Measurements from ENCODE around the gene ARPC2.
A peak's percentile ranks its signal among the peaks of the same experiment; 100 is the strongest.

ARPC2 gene

GRCh38 chr2:218256612-218257350, 39.8 kb downstream of the ARPC2 start:
- DNase-seq, result no peak

GRCh38 chr2:218257390-218257981, 40.5 kb downstream of the ARPC2 start:
- peak; percentile 45 for DNase-seq

GRCh38 chr2:218259099-218259961, 42.3 kb downstream of the ARPC2 start:
- DNase-seq, result no peak

- DNase-seq, result no peak
Measured at GRCh38 chr2:218260166-218260565, 43.2 kb downstream of the ARPC2 start.

GRCh38 chr2:218260742-218261422, 43.9 kb downstream of the ARPC2 start, which contains the start of gene GPBAR1:
Gene GPBAR1 (plus strand): TSS chr2:218261015. CDS start chr2:218262725, 1,710 bp downstream.
- DNase-seq, result no peak

GRCh38 chr2:218261423-218262236, 44.6 kb downstream of the ARPC2 start:
- no peak for DNase-seq

- DNase-seq, result no peak
Measured at GRCh38 chr2:218262237-218262600, 45.2 kb downstream of the ARPC2 start.

- DNase-seq, result no peak
Measured at GRCh38 chr2:218262631-218263586, 45.9 kb downstream of the ARPC2 start.

- DNase-seq, result no peak
Measured at GRCh38 chr2:218263817-218264641, 47.0 kb downstream of the ARPC2 start.

GRCh38 chr2:218264773-218265561, 48.0 kb downstream of the ARPC2 start:
- DNase-seq, result no peak

GRCh38 chr2:218265626-218266025, 48.6 kb downstream of the ARPC2 start:
- no peak for DNase-seq

- DNase-seq, result no peak
Measured at GRCh38 chr2:218266316-218266979, 49.5 kb downstream of the ARPC2 start.

GRCh38 chr2:218267259-218267658, 50.3 kb downstream of the ARPC2 start:
- no peak for DNase-seq

GRCh38 chr2:218269900-218270720, 53.1 kb downstream of the ARPC2 start, which contains the start of the genes AAMP and PNKD:
Gene AAMP (minus strand): TSS chr2:218270137. CDS start chr2:218270086, 51 bp downstream.
Gene PNKD (plus strand): TSS chr2:218270519. CDS start chr2:218270536, 17 bp downstream.
- DNase-seq, result peak; percentile 100

- no peak for DNase-seq
Measured at GRCh38 chr2:218270721-218271486, 53.9 kb downstream of the ARPC2 start.

- DNase-seq, result no peak
Measured at GRCh38 chr2:218271487-218271797, 54.5 kb downstream of the ARPC2 start.
